CD14-positive monocyte (primary cell): ENCODE results near the gene GRPR. TPM values are rescaled to one million over a fixed set of nuclear protein-coding genes. Genes with fewer than 3 reads are reported as not detected.

Source experiments
- DNase-seq, 3 donors: peaks; one replicate each; pipeline ENCODE4 v3.0.0-alpha.2; 2011 to 2022
- H2AFZ ChIP-seq: 2 replicates; pipeline ENCODE4 v1.6.0; 2012; ENCODE audit warnings: mild to moderate bottlenecking, low read depth, low read length, inconsistent platforms; ENCODE audit not compliant: insufficient read depth, poor library complexity, severe bottlenecking
- H3K27ac ChIP-seq, 2 donors: 1 replicate in 1 of 2; 2 replicates in 1 of 2; pipeline ENCODE4 v1.5.1; 2012 to 2013; ENCODE audit warnings: low read length in 2 of 2, control low read depth in 1 of 2, inconsistent platforms in 1 of 2, low read depth in 1 of 2, mild to moderate bottlenecking in 1 of 2
- H3K27me3 ChIP-seq, 2 donors: one replicate each; pipeline versions ENCODE4 v1.6.0 to v1.6.1; 2011 to 2013; ENCODE audit warnings: low read length in 2 of 2; ENCODE audit not compliant: control insufficient read depth in 2 of 2, insufficient read depth in 2 of 2
- H3K36me3 ChIP-seq, 2 donors: replicated peaks in 1 of 2; 1 replicate in 1 of 2; 2 replicates in 1 of 2; pipeline versions ENCODE4 v1.5.1 to v1.6.1; 2012 to 2013; ENCODE audit warnings: low read length in 2 of 2, control low read depth in 1 of 2, inconsistent platforms in 1 of 2, mild to moderate bottlenecking in 1 of 2; ENCODE audit not compliant: insufficient read depth in 2 of 2, control insufficient read depth in 1 of 2
- H3K4me1 ChIP-seq, 2 donors: 1 replicate in 1 of 2; 2 replicates in 1 of 2; pipeline versions ENCODE4 v1.5.1 to v1.6.1; 2012 to 2013; ENCODE audit warnings: low read length in 2 of 2, control low read depth in 1 of 2, inconsistent platforms in 1 of 2, mild to moderate bottlenecking in 1 of 2, moderate library complexity in 1 of 2; ENCODE audit not compliant: insufficient read depth in 2 of 2, control insufficient read depth in 1 of 2
- H3K4me2 ChIP-seq: replicated peaks from 2 replicates; pipeline ENCODE3; 2012; ENCODE audit warnings: low read length, moderate library complexity, mild to moderate bottlenecking; ENCODE audit not compliant: poor library complexity, severe bottlenecking; ENCODE audit errors: extremely low read depth
- H3K4me3 ChIP-seq, 3 experiments: fragments of 200-600 bp in 1 of 3; sonication (generic) in 1 of 3; replicated peaks in 1 of 3; 1 replicate in 2 of 3; 2 replicates in 1 of 3; pipeline ENCODE4 v1.5.1; 2011 to 2013; ENCODE audit warnings: low read length in 3 of 3, mild to moderate bottlenecking in 3 of 3, control low read depth in 2 of 3, low read depth in 2 of 3, inconsistent platforms in 1 of 3, moderate library complexity in 1 of 3
- H3K79me2 ChIP-seq: 2 replicates; pipeline ENCODE4 v1.6.0; 2012; ENCODE audit warnings: mild to moderate bottlenecking, control low read depth, inconsistent platforms, low read length, moderate library complexity; ENCODE audit not compliant: insufficient read depth
- H3K9ac ChIP-seq: 2 replicates; pipeline ENCODE4 v1.6.0; 2017; ENCODE audit warnings: low read length, mild to moderate bottlenecking; ENCODE audit not compliant: insufficient read depth, poor library complexity, severe bottlenecking
- H3K9me3 ChIP-seq, 2 donors: replicated peaks in 1 of 2; 1 replicate in 1 of 2; 2 replicates in 1 of 2; pipeline versions ENCODE4 v1.5.1 to v1.6.1; 2012 to 2013; ENCODE audit warnings: low read length in 2 of 2, control low read depth in 1 of 2; ENCODE audit not compliant: control insufficient read depth in 1 of 2, insufficient read depth in 1 of 2
- H4K20me1 ChIP-seq: 2 replicates; pipeline ENCODE4 v1.6.0; 2012; ENCODE audit warnings: mild to moderate bottlenecking, low read length, control low read depth, moderate library complexity; ENCODE audit not compliant: insufficient read depth
- H3K27ac Mint-ChIP-seq, 7 donors: one replicate each; pipeline ENCODE4 v1.8.0; 2020; ENCODE audit warnings: mild to moderate bottlenecking in 7 of 7, mixed read lengths in 7 of 7, moderate library complexity in 6 of 7, inconsistent platforms in 2 of 7
- H3K27me3 Mint-ChIP-seq, 3 donors: one replicate each; pipeline ENCODE4 v1.8.0; 2021 to 2022; ENCODE audit warnings: low read depth in 3 of 3, mild to moderate bottlenecking in 3 of 3, mixed read lengths in 3 of 3, moderate library complexity in 3 of 3, inconsistent platforms in 1 of 3
- H3K36me3 Mint-ChIP-seq, 2 donors: one replicate each; pipeline ENCODE4 v1.8.0; 2020; ENCODE audit warnings: mixed read lengths in 2 of 2, inconsistent platforms in 1 of 2, mild to moderate bottlenecking in 1 of 2
- H3K4me1 Mint-ChIP-seq: one replicate; pipeline ENCODE4 v1.8.0; 2020; ENCODE audit warnings: mild to moderate bottlenecking, mixed read lengths
- H3K4me3 Mint-ChIP-seq, 2 donors: one replicate each; pipeline ENCODE4 v1.8.0; 2020; ENCODE audit warnings: mild to moderate bottlenecking in 2 of 2, mixed read lengths in 2 of 2, moderate library complexity in 1 of 2
- H3K9me3 Mint-ChIP-seq, 7 donors: one replicate each; pipeline ENCODE4 v1.8.0; 2020 to 2022; ENCODE audit warnings: mixed read lengths in 7 of 7, mild to moderate bottlenecking in 6 of 7, moderate library complexity in 6 of 7, inconsistent platforms in 2 of 7
- CTCF ChIP-seq: fragments of 200-600 bp; IDR thresholded peaks from one replicate; pipeline ENCODE4 v1.8.0; 2022; ENCODE audit warnings: antibody characterized with exemption, mild to moderate bottlenecking
- WGBS: methylation state at CpG from one replicate; pipeline ENCODE4 v1.1.5; 2013; ENCODE audit warnings: missing lambda C conversion rate; ENCODE audit not compliant: insufficient coverage; 5-methylcytosine and 5-hydroxymethylcytosine counted together
- intact Hi-C, 2 donors: fragments of 100-400 bp; cut with micrococcal nuclease; formaldehyde crosslinking; loops; one replicate each; pipeline versions ENCODE4 v1.15.0 to v1.15.1; 2023
- polyA plus RNA-seq, 3 donors: library from polyadenylated mRNA; depleted of rRNA in 1 of 3; unstranded in 2 of 3; stranded (reverse) in 1 of 3; fragments of 300-500 nt in 2 of 3; fragments of >200 nt in 1 of 3; fragmentation: Illumina TruSeq in 2 of 3; gene quantifications; 1 replicate in 2 of 3; 2 replicates in 1 of 3; pipeline ENCODE4 v1.2.3, GENCODE V29; 2012 to 2021

Gene GRPR
- polyA plus RNA-seq, 3 donors, result 0.35 to 0.55 (median 0.46) TPM

GRCh38 chrX:16112428-16112827 lies 10.9 kb upstream of the GRPR start:
- WGBS, result no CpG with 5 or more reads among the region's 2 CpGs
- TF ChIP-seq CTCF, result no peak
- H3K27me3 ChIP-seq, result peaks cover 0 to 25% of the 10 kb centered on the region in 2 donors
- no peak overlapping the region for H3K4me2 ChIP-seq
- H2AFZ ChIP-seq, result no peak overlapping the region
- H3K9me3 Mint-ChIP-seq, result peaks cover 0 to 5% (median 2%) of the 10 kb centered on the region in 7 donors
- no peaks in the 10 kb centered on the region for H3K79me2 ChIP-seq
- peaks cover 0 to 18% (median 2%) of the 10 kb centered on the region in 3 donors for H3K27me3 Mint-ChIP-seq
- no peak overlapping the region for H3K4me3 ChIP-seq
- DNase-seq, result no peak
- no peaks in the 10 kb centered on the region for H3K36me3 ChIP-seq
- no peak overlapping the region for H3K27ac ChIP-seq
- intact Hi-C loops, result loop anchor here in 1 of 2 donors (10.0 kb wide), 1 partner anchor 258 kb away; the partner anchor contains the start of gene AP1S2
- H3K4me1 ChIP-seq, result peaks cover 29 to 32% of the 10 kb centered on the region in 2 donors
- H3K36me3 Mint-ChIP-seq, result no peaks in the 10 kb centered on the region
- H4K20me1 ChIP-seq, result no peaks in the 10 kb centered on the region
- no peak overlapping the region for H3K9ac ChIP-seq
- H3K9me3 ChIP-seq, result peaks cover 0 to 4% of the 10 kb centered on the region in 2 donors
- peak overlapping the region in 1 of 7 donors; percentile 48 for H3K27ac Mint-ChIP-seq
- no peak overlapping the region for H3K4me3 Mint-ChIP-seq
- H3K4me1 Mint-ChIP-seq, result peaks cover 28% of the 10 kb centered on the region

DNA sequence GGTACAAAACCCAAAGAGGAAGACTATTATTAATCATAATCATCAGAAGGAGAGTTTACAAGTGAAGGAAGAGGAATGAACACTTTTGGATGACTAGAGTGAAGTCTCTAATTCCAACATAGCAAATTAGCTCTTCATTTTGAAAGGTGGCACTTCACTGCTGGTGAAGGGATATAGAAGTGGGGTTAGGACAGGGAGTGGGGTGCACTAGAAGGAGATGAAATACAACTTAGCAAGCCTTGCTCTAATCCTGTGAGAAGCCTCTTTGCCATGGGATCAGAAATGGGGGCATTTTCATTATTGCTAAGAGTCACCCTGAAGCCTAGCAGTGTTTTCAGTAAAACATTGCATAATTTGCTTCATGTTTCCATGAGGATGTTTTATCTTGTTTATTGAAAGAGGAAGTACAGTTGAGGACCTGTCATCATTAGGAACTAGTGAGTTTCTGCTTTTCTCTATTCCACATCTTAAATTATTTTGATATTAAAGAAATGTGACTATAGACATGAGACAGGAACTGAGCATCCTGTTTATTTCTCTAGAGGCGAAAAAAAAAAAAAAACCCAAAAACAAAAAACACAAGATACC lies 9.3 kb upstream of the GRPR start:
- H2AFZ ChIP-seq, result no peak overlapping the region
- Mint-ChIP-seq H3K36me3 (peaks cover 1 to 2% of the 10 kb centered on the region in 2 donors), H3K4me3 (no peak overlapping the region), H3K4me1 (peaks cover 32% of the 10 kb centered on the region), H3K27ac (peak overlapping the region; percentile 97 to 98 (median 97)), H3K27me3 (peaks cover 0 to 19% (median 0%) of the 10 kb centered on the region in 3 donors), H3K9me3 (peaks cover 4 to 20% (median 9%) of the 10 kb centered on the region in 7 donors)
- intact Hi-C loops, result loop anchor here in 1 of 2 donors (10.0 kb wide), 1 partner anchor 259 kb away; the partner anchor contains the start of gene AP1S2
- TF ChIP-seq CTCF, result no peak
- no peaks in the 10 kb centered on the region for H3K36me3 ChIP-seq
- no CpG with 5 or more reads among the region's 1 CpG for WGBS
- peaks cover 0 to 24% of the 10 kb centered on the region in 2 donors for H3K27me3 ChIP-seq
- no peak overlapping the region for H3K4me2 ChIP-seq
- H3K9me3 ChIP-seq, result peaks cover under 1 to 8% of the 10 kb centered on the region in 2 donors
- H3K4me3 ChIP-seq, result no peak overlapping the region
- H3K9ac ChIP-seq, result peak overlapping the region; percentile 56
- H3K27ac ChIP-seq, result peak overlapping the region; percentile 56 to 97
- H3K79me2 ChIP-seq, result no peaks in the 10 kb centered on the region
- H4K20me1 ChIP-seq, result no peaks in the 10 kb centered on the region
- DNase-seq, result peak; percentile 75 to 86 (median 83)
- peaks cover 31 to 32% of the 10 kb centered on the region in 2 donors for H3K4me1 ChIP-seq
